Iris pigment epithelial cell (primary cell): ENCODE results near the gene CCNL1.
"Not testable (repeated sequence)": the region's sequence is repeated elsewhere in the genome, so short reads cannot be mapped to it uniquely, and the experiment has no call there.

Source experiments
- DNase-seq: peaks from one replicate; pipeline ENCODE4 v3.0.0-alpha.2; 2011; ENCODE audit warnings: low read depth

Gene CCNL1

DNA sequence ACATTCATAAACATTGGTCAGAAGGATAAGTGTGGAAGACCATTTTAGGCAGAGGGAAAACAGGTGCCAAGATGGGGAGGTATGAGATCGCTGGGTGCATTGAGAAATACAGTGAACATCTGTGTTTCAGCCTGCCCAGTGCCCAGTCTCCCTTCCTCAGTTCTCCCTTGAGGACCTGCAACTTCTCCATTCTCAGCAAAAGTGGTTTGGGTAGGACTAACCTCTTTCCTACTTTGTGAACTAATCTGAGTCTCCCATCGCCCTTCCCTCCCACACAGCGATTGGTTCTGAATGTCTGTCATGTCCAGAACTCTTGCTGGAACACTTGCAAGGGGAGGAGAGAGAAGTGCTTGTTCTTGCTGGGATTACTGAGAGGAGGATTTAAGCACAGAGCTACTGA is 10.9 kb upstream of the CCNL1 start:
- DNase-seq, result no peak

DNA sequence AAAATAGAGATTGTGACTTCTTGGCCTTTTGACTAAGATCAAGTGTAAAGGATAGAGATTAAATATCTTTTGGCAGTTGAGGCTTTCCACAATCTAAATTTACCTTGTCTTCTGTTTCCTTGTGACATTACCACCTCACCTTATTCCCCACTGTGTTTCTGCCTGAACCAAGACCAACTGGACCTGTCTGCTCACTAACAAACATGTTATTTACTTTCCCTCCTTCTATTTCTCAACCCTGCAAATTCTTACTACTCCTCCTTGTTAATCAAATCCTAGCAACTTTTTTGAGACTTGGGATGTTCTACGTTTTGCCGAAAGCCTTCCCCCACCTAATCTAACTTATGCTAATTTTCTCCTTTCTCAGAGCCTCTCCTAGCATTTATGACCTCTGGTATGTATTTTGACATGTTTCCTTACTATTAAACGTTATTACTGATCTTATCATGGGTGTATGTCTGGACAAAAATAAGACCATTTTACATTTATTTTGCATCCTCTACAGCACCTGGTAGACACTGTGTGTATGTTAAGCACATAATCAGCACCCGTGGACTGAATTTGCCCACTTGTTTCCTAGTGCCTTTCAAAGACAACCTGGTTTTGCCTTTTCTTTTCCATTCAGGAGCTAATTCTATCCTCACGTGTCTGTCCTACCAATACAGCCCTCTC is 7.6 kb upstream of the CCNL1 start:
- DNase-seq, result no peak

DNA sequence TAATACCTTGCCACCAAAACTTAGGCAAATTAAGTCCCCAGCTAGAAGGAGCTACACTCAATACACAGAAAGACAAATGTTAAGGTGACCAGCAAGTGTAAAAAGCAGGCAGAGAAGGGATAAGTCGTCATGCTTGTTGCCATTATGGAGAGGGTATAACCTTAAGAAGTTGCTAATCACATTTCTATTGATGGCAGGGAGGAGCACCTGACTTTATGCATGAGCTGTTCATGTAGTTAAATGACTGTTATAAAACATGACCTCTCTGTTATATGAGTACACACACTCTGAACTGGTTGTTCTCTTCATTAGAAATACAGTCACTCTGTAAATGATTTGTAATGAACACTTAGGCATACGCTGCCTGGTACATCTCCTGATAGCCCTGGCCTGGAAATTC is 6.6 kb upstream of the CCNL1 start:
- DNase-seq, result no peak

DNA sequence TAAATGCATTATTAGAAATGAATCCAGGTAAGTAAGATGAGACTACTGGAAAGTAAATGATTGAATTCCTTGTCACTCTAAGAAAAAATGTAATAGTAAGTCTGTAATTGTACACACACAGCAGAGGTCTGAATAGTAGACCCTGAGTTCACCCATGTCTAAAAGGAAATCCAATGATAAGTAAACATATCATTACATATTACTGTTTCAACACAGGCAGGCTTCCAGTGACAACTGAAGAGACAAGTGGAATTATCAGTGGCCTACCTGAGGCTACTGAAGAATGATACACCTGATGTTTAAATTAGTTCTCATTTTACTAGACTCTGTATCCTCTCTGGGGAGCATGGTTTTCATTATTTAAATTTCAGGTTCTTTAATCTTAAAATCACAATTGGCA is 6.2 kb upstream of the CCNL1 start:
- DNase-seq, result no peak

DNA sequence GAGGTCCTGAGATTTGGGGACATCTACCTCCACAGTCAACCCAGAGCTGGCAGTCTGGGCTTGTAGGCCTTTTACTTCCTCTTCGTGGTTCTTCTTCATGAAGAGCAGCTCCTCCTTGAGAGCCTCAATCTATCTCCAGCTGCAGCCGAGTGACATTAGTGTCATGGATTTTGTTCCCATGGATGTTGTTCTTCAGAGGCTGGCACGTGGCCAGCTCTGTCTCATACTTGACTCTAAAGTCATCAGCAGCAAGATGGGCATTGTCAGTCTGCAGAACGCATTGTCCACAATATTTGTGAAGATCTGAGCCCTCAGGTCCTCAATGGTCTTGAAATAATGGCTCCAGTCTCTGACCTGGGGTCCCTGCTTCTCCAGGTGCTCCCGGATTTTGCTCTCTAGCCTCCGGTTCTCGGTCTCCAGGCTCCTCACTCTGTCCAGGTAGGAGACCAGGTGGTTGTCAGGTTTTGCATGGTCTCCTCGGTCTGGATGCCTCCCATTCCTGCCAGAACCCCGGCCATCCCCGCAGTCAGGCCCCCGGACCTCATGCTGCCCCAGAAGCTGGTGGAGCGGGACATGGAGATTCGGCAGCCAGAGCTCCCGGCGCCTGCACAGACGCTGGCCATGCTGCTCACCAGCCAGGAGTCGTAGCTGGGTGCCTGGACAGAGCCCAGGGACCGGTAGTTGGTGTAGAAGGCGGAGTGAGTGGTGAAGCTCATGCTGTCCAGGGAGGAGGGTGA is 3.4 kb upstream of the CCNL1 start:
- DNase-seq, result no peak

DNA sequence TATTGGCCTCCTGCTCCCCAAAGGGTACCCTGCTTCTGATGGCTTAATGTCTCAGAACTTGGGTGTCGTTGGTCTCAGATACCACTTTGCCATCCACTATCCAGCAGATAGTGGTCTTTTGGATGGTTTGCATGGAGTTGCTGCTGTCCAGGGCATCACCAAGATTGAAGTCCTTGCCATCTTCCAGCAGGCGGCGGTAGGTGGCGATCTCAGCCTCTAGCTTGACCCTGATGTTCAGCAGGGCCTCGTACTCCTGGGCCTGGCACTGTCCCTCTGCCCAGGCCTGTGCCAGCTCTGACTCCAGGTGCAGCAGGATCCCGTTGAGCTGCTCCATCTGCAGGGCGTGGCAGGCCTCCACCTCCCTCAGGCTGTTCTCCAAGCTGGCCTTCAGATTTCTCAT is 2.7 kb upstream of the CCNL1 start:
- not testable (repeated sequence) for DNase-seq

DNA sequence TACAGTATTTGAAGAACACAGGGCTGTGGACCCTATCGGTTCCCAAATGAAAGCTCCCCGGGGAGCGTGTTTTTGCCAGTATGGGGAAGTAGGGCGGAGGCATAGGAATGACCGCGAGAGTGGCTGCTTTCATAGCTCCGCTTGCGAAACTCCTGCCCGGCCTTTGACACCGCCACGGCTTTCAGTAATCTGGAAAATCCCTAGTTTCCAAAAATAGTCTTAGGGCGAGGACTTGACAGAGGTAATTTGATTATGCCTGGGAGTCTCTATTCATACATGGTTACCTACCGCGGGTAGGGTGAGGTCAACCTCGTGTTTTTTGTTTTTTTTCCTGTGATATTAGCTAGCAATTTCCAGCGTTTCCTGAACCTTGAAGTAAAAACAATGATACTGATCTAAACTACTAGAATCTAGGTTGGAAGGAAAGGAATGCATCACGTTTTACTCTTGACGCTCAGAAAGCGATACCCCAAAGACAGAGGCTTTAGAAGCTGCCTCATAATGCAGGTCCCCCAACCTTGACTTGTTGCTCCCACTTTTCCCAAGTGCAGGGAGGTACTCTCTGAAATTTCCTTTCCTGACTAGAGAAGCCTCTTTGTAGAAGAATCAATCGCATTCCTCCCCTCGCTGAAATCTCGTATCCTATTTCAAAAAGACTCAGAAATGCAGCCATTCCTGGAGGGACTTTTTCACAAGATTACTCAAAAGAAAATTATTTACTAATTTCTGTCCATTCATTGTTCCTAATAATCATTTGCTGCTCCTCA is 894 bp upstream of the CCNL1 start:
- peak; percentile 95 for DNase-seq

DNA sequence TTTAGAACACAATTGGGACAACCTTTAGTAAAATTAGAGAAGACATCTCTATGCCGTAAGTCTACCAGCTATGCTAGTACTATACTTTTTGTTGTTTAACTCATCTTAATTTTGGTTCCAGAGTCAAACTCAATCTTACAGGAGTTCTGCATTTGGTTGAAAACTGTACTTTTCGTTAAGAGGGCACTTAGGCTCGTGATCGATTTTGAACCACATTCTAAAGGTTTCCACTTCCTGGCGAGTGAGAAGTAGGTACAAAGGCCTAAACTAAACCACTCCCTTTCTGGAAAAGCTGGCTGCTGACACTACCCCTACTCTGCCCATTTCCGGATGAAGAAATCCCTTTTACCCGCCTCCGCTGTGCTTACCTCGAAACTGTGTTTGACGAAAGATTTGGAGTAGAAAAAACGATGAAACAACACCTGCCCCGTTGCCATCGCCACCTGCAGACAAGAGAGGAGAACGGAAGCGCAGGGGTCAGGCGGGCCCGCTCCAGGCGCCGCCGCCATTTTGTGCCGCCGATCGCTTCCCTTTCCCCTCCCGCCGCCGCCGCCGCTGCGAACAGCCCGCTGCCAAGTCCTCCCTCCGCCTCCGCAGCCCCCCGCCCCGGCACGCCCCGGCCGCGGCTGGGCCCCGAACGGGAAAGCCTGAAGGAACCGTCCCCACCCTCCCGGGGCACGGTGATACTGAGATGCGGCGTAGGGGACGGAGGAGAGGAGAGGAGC is 748 bp downstream of the CCNL1 start:
- DNase-seq, result peak; percentile 48

DNA sequence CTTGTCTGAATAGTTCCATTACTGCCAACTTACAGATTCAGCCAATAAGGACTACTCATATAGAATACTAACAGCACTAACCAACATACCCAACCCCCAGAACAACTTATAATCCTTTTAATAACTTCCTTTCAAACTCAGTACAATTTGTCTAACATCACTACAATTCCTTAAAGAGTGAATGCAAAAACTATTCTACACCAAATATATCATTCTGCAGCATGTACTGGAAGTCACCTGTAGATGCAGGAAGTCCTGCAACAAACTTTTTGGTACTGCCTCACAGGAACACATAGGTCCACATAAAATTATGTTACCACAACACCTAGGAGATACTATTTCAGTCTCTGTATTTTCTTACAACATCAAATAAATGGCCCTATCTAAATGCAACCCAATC is 2.1 kb downstream of the CCNL1 start:
- DNase-seq, result no peak

DNA sequence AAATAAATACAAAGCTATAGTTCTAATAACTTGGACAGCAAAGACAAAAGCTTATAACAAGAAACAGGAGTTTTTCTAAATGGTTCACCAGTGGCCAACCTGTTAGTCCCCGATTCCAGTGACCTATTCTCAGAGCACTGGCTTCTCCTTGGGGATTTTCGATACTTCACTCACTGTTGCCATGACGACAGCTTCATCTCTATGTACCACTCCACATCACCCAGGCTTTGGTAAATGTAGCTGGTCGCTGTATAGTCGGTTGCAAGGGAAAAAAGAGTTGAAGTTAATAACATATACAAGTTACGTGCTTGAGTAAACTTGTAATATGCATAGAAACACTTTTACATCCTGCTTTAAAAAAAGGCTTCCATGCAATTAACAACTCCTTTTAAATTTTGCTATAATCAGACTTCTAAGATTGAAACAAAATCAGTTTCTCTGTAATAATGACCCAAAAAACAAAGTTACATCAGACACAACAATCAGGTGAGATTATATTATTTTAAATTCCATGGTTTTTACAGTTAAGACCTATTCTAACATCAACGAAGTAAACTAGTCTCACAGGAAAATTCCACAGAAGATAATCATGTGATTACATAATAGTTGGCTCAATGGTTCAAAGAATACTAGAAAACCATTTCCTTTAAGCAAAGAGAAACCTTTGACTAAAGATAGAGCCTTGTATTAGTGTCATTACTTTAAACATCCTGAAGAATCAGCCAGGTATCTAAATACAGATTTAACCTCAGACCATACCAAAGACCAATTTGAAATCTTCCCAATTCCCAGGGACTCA is 2.9 kb downstream of the CCNL1 start:
- no peak for DNase-seq

DNA sequence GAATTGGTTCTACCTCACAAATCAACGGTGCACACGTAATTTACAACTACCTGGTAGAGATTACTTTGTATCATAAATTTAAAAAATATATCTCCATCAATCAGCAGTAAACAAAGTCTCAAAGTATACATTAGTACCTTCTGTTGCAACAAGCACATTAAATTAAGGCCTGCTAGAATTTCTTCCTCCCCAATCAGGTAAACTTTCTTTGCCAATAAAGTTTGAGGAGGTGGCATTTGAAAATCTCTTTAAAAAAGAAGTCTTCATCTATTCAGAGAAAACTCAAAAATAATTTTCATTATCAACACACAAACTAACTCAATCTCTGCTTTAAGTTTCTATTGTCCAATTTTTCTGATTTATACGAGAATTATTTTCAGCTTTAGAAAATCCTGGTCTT is 4.4 kb downstream of the CCNL1 start:
- no peak for DNase-seq

DNA sequence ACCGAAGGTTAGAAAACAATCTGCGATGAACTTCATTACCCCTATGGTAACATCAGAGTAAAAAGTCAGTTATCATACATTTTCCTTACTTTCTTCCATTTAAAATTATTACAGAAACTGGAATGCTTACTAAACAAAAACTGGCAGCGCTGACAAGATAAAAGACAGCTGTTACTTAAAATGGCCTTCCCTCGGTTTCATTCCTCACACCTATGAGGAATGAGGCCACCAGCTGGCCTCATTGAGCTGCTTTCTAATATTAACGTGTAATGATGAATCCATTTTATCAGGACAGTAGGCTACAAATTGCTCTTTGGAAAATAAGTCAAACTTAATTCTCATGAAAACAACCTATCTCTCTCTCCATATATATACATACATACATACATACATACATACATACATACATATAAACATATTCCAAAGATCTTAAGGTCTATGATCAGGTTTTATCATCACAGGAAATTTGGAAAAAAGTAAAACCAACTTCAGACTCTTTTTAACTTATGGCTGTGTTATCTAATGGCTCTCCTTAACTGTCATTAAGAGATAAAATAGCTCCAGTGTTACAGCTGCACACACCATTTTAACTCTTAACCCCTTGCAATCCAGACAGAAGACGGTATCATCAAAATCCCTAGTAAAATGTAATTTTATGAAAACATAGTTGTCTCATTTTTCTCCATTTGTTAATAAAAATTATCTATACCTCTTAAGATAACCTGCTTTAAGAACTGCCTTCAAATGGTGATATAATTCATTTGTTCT is 5.2 kb downstream of the CCNL1 start:
- no peak for DNase-seq

DNA sequence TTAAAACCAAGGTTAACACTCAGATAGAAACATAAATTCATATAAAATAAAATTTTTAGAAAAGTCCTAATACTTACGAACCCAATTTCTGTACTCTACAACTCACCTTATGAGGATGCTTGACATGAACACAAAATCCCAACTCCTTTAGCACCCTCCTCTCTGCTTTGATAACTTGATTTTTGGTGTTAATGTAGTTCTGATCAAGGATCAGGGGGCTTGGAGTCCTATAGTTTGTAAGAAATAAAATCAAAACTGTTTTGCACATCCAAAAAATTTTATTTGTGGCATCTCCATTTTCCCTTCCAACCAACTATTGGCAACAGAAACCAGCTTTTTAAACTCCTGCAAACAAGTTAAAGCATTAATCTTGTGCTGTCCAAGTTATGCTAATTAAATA is 7.0 kb downstream of the CCNL1 start:
- no peak for DNase-seq

DNA sequence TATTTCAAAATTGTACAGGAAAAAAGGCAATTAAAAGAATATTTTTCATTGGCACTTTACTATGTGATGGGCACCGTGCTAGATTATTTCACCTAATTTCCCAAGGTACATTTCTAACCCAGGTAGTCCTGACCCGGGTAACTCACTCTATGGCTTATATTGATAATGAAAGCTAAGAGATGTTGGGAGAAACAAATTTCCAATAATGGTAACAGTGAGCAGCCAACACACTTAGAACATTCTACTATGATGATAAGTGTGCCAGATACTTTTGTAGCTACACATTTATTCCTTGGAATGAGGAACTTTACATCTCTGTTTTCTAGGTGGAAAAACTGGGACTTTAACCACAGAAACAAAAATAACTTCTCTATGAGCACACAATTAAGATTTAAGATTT is 7.5 kb downstream of the CCNL1 start:
- DNase-seq, result no peak

DNA sequence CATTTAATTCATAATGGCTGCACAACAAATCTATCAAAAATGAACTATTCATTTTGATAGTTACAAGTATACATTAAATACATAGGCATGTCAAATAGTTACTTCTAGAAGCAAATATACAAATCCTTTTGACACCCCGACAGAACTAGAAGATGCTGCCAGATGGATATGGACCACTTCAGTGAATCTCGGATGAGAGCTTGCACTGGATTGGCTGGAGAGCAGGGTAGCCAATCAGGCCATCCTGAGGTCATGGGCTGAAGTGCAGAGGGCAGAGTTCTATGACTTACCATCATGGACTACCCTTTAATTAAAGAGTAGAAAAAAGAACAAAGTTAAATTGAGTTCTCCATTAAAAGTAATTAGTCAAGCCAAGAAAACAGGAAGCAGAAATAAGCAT is 8.3 kb downstream of the CCNL1 start:
- DNase-seq, result no peak

DNA sequence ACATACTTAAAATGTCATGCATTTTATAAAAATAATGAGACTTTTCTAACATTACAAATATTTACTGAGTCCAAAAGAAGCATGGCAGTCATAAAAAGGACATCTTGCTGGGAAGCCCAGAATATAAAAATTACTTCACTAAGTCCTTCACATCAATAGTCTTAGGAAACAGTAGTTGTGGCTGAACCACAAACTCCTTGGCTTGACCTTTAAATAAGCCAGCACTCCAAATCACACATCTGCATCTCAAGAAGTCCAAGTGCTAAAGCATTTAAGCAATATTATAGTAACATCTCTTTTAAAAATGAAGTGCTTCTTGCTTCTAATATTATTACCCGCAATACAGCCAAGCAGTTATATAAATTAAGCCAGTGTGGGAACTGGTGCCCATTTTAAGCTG is 8.8 kb downstream of the CCNL1 start:
- no peak for DNase-seq

DNA sequence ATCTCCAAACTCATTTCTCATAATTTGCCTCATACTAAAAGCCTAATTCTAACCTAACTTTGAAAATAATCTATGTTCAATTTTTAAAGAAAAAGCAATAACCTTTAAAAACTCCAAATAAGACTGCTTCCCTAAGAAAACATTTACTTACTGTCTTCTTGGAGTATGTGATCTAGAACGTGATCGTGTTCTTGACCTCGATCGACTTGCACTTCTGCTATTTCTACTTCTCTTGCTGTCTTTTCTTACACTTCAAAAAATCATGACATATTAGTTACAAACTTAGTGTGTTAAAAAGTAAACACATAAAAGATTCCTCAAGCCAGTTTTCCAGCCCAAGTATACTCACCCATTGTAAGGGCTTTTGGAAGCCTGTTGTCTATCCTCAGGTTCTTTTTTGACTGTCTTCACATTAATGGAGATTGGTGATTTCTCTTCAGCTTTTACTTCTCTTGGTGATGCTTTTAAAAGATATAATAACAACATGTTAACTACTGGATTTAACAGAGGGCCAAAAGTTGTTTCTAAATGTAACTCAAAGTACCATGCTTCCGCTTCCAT is 10.7 kb downstream of the CCNL1 start:
- DNase-seq, result no peak

DNA sequence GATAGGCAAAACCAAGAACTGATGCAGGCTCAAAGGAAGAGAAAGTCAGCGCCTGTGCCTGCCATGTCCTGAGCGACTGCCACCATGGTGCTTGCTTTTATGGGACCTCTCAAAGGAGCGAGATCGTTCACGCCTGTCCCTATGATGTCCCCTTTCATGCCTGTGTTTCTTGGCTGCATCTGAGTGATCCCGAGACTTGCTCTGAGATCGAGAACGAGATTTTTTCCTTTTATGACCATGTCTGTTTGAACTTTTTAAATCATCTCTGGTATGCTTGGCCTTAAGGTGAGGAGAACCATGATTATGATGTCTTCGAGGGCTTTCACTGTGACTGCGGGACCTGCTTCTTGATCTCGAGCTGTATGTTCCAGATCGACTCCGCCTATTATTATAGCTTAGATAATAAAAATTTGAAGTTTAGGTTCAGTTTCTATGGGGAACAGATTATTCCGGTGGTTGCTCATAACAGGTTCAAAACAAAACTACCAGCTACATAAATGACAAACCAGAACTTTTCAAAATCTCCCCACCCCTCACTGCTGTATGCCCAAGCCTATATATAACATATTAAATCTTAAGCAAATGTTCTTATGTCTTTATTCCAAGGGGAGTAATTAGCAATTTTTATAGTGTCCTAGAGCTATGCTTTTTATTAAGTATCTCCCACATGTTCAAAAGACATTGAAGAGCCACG is 11.6 kb downstream of the CCNL1 start:
- DNase-seq, result no peak

DNA sequence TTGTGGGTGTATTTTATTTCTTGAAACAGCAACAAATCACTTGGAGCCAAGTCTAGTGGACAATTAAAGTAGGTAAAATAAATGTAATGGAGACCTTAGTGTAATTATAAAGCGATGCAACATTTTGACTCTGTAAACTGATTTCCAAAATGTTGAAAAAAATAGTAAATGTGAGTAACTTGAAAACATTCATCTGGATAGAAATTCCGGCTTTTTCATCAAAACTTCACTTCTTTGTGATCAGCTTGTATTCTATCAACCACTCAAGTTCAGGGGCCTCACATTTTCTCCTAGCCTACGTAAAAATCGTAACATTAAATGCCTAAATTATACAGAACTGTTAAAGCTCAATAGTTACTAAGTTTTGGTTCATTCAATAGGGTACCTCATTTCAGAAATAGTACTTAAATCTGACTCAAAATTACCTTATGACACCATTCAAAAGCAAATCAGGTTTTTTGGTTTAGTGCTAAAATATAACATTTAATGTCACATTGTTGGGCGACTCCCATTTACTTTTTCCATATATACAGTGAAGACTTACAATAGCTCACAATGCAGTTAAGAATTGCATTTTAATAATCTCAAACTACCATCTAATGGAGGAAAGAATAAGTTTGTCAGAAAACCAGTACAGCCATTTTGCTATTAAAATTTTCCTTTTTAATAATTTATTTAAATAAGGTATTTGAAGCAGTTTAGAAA is 12.7 kb downstream of the CCNL1 start:
- DNase-seq, result no peak
